Liver (tissue), 3 donors: ENCODE data around the gene GON4L.

Experiments used
- FOXA1 ChIP-seq: IDR thresholded peaks from 2 replicates; pipeline ENCODE4 v1.6.1; 2016; ENCODE audit warnings: antibody characterized with exemption
- GABPA ChIP-seq, 2 donors: IDR thresholded peaks in 1 of 2; conservative IDR thresholded peaks in 1 of 2; 2 replicates each; pipeline ENCODE4 v1.6.1; 2016; ENCODE audit warnings: antibody characterized with exemption in 2 of 2, mild to moderate bottlenecking in 1 of 2, moderate library complexity in 1 of 2
- MAX ChIP-seq: IDR thresholded peaks from 2 replicates; pipeline ENCODE4 v1.6.1; 2016; ENCODE audit warnings: antibody characterized with exemption
- RXRA ChIP-seq, 2 donors: IDR thresholded peaks; 2 replicates each; pipeline ENCODE4 v1.6.1; 2017 to 2018; ENCODE audit warnings: antibody characterized with exemption in 2 of 2, mild to moderate bottlenecking in 1 of 2
- SP1 ChIP-seq: IDR thresholded peaks from 2 replicates; pipeline ENCODE4 v1.6.1; 2018; ENCODE audit warnings: antibody characterized with exemption, mild to moderate bottlenecking
- YY1 ChIP-seq: IDR thresholded peaks from 2 replicates; pipeline ENCODE4 v1.6.1; 2016; ENCODE audit warnings: antibody characterized with exemption, mild to moderate bottlenecking
- TF ChIP-seq, protein P1 (sequence below): fragments of 150-350 bp; IDR thresholded peaks from 2 replicates; pipeline ENCODE4 v1.5.1; 2017; ENCODE audit warnings: improper control_type of control experiment, low read depth, low read length; ENCODE audit not compliant: missing input control
- TF ChIP-seq, protein P2 (sequence below): IDR thresholded peaks from 2 replicates; pipeline ENCODE4 v1.6.1; 2016; ENCODE audit warnings: antibody characterized with exemption
- TF ChIP-seq, protein P3 (sequence below): IDR thresholded peaks from 2 replicates; pipeline ENCODE4 v1.6.1; 2016; ENCODE audit warnings: antibody characterized with exemption, mild to moderate bottlenecking
- donor health status: healthy.
- donor health status: healthy.

DNA sequence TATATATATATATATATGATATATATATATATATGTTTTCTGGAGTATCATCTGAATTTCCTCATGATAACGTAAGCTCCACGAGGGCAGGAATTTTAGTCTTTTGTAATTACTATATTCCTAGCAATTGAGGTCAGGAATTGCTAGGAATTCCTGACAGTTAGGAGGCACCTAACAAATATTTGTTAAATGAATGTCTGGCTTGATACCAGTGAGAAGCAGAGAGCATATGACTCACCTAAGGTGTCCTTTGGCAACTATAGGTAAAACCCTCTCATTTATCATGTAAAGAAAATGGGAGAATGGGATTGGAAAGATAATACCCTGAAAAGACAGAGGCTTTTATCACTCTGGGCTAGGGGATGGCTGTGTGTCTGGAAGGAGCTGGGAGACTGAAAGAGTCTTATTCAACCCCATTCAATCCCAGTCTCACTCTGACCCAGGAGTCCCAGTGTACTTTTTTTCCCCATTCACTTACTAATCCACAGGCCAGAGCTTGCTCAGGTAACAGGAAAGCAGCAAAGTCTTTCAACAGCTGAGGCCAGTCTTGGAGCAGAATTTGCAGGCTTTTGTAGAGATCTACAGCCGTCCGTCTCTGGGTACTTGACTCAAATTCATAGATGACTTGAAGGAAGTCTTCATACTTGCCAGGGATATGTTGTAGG, 96.9 kb downstream of the GON4L start:
- TF ChIP-seq MAX = no peak
- TF ChIP-seq, protein P1, sequence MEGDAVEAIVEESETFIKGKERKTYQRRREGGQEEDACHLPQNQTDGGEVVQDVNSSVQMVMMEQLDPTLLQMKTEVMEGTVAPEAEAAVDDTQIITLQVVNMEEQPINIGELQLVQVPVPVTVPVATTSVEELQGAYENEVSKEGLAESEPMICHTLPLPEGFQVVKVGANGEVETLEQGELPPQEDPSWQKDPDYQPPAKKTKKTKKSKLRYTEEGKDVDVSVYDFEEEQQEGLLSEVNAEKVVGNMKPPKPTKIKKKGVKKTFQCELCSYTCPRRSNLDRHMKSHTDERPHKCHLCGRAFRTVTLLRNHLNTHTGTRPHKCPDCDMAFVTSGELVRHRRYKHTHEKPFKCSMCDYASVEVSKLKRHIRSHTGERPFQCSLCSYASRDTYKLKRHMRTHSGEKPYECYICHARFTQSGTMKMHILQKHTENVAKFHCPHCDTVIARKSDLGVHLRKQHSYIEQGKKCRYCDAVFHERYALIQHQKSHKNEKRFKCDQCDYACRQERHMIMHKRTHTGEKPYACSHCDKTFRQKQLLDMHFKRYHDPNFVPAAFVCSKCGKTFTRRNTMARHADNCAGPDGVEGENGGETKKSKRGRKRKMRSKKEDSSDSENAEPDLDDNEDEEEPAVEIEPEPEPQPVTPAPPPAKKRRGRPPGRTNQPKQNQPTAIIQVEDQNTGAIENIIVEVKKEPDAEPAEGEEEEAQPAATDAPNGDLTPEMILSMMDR = no peak
- no peak for TF ChIP-seq GABPA (IDR thresholded peaks at IDR 0.05 in 1 of 2, conservative IDR thresholded peaks at IDR 0.05 in 1 of 2)
- TF ChIP-seq SP1 = no peak
- TF ChIP-seq, protein P2, sequence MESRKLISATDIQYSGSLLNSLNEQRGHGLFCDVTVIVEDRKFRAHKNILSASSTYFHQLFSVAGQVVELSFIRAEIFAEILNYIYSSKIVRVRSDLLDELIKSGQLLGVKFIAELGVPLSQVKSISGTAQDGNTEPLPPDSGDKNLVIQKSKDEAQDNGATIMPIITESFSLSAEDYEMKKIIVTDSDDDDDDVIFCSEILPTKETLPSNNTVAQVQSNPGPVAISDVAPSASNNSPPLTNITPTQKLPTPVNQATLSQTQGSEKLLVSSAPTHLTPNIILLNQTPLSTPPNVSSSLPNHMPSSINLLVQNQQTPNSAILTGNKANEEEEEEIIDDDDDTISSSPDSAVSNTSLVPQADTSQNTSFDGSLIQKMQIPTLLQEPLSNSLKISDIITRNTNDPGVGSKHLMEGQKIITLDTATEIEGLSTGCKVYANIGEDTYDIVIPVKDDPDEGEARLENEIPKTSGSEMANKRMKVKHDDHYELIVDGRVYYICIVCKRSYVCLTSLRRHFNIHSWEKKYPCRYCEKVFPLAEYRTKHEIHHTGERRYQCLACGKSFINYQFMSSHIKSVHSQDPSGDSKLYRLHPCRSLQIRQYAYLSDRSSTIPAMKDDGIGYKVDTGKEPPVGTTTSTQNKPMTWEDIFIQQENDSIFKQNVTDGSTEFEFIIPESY = no peak
- TF ChIP-seq, protein P3, sequence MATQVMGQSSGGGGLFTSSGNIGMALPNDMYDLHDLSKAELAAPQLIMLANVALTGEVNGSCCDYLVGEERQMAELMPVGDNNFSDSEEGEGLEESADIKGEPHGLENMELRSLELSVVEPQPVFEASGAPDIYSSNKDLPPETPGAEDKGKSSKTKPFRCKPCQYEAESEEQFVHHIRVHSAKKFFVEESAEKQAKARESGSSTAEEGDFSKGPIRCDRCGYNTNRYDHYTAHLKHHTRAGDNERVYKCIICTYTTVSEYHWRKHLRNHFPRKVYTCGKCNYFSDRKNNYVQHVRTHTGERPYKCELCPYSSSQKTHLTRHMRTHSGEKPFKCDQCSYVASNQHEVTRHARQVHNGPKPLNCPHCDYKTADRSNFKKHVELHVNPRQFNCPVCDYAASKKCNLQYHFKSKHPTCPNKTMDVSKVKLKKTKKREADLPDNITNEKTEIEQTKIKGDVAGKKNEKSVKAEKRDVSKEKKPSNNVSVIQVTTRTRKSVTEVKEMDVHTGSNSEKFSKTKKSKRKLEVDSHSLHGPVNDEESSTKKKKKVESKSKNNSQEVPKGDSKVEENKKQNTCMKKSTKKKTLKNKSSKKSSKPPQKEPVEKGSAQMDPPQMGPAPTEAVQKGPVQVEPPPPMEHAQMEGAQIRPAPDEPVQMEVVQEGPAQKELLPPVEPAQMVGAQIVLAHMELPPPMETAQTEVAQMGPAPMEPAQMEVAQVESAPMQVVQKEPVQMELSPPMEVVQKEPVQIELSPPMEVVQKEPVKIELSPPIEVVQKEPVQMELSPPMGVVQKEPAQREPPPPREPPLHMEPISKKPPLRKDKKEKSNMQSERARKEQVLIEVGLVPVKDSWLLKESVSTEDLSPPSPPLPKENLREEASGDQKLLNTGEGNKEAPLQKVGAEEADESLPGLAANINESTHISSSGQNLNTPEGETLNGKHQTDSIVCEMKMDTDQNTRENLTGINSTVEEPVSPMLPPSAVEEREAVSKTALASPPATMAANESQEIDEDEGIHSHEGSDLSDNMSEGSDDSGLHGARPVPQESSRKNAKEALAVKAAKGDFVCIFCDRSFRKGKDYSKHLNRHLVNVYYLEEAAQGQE = no peak
- no peak for TF ChIP-seq FOXA1
- TF ChIP-seq RXRA (IDR thresholded peaks at IDR 0.05) = no peak
- no peak for TF ChIP-seq YY1
